ENCODE results near the gene TMSB4X. TPM values are rescaled to one million over a fixed set of nuclear protein-coding genes. Genes with fewer than 3 reads are reported as not detected.

Gene TMSB4X
- total and polyA plus RNA-seq, 2 donors (not counting 3 experiments of a cell fraction or from before 2014, with no cell fraction given): 4,136 to 6,858 TPM

GRCh38 chrX:12972878-12973560 is 1.9 kb upstream of the TMSB4X start:
- ChIA-PET POLR2A (interaction anchor here (1.0 kb wide), 1 partner anchor 26 kb away, joined by 4 read pairs; no protein-coding TSS in a partner anchor), CTCF (interaction anchor here (1.8 to 3.2 kb wide), 2 partner anchors 26 to 515 kb away, joined by 4 to 23 read pairs; no protein-coding TSS in a partner anchor)
- dilution Hi-C loops (cut with MboI; ENCODE audit: extremely low pct_ligation_motif_present, low sequenced_read_pairs): no loop called here
- Histone ChIP-seq H3K4me1 (ENCODE audit: control insufficient read depth, extremely low read depth, insufficient read depth, low read length) (peaks cover 41% of the 10 kb centered on the region), H3K27me3 (ENCODE audit: control insufficient read depth in 2 of 2, insufficient read depth in 2 of 2, low read length in 2 of 2) (no peaks in the 10 kb centered on the region), H3K79me2 (ENCODE audit: control insufficient read depth, insufficient read depth, low read length) (peaks cover 32% of the 10 kb centered on the region), H3K9me1 (replicated peaks; ENCODE audit: control insufficient read depth, extremely low read depth, insufficient read depth, low read length) (no peaks in the 10 kb centered on the region), H3K4me2 (ENCODE audit: insufficient read depth, low read length) (peak overlapping the region; percentile 42), H3K36me3 (ENCODE audit: control insufficient read depth in 2 of 2, extremely low read depth in 1 of 2, insufficient read depth in 2 of 2, low read length in 2 of 2) (peaks cover 0 to 2% of the 10 kb centered on the region in 2 experiments), H3K9ac (replicated peaks; ENCODE audit: extremely low read depth, insufficient read depth, low read length) (no peak overlapping the region), H3K9me3 (replicated peaks; ENCODE audit: control insufficient read depth, insufficient read depth, low read length) (no peaks in the 10 kb centered on the region), H3K4me3 (replicated peaks in 1 of 3; ENCODE audit: insufficient read depth in 1 of 3, low read depth in 1 of 3, low read length in 3 of 3) (no peak overlapping the region), H2AFZ (ENCODE audit: low read depth, low read length) (peak overlapping the region; percentile 45), H3K27ac (ENCODE audit: insufficient read depth, low read depth, low read length) (peak overlapping the region; percentile 88), H4K20me1 (replicated peaks; ENCODE audit: control insufficient read depth, extremely low read depth, insufficient read depth, low read length) (no peaks in the 10 kb centered on the region)
- BruUV-seq (replicated peaks): no TSS peak
- intact Hi-C loops (cut with micrococcal nuclease): no loop called here
- no peak for TF ChIP-seq CTCF (IDR thresholded peaks at IDR 0.05; ENCODE audit: extremely low read depth in 1 of 2, insufficient read depth in 1 of 2, low read depth in 1 of 2, low read length in 2 of 2)
- TF ChIP-seq GATA2 (IDR thresholded peaks at IDR 0.05; ENCODE audit: insufficient read depth, insufficient read length, low read depth, low read length): no peak
- FAIRE-seq (peak; percentile 44), DNase-seq (ENCODE audit: low read depth, low spot score) (no peak)

All from endothelial cell of umbilical vein (primary cell).